PFSK-1 (cell line): ENCODE measurements around the gene ZGPAT.

ENCODE experiments used
- FOXP2 ChIP-seq: optimal IDR thresholded peaks from 2 replicates; pipeline ENCODE3; 2011; ENCODE audit warnings: borderline replicate concordance, control low read depth, inconsistent platforms; ENCODE audit not compliant: insufficient read depth; ENCODE audit errors: extremely low read length, extremely low read depth
- POLR2AphosphoS5 ChIP-seq: IDR thresholded peaks from 2 replicates; pipeline ENCODE4 v1.6.1; 2012; ENCODE audit warnings: low read depth, mild to moderate bottlenecking, control low read depth, low read length, moderate library complexity
- SIN3A ChIP-seq: IDR thresholded peaks from 2 replicates; pipeline ENCODE4 v1.6.1; 2012; ENCODE audit warnings: mild to moderate bottlenecking, low read length, moderate library complexity, borderline replicate concordance; ENCODE audit not compliant: insufficient read depth
- TAF1 ChIP-seq: IDR thresholded peaks from 2 replicates; pipeline ENCODE4 v1.6.1; 2012; ENCODE audit warnings: low read length, control low read depth, borderline replicate concordance; ENCODE audit not compliant: insufficient read depth

GRCh38 chr20:63778034-63778752 lies 70.4 kb downstream of the ZGPAT start:
- TF ChIP-seq TAF1 (no peak), SIN3A (no peak), POLR2AphosphoS5 (no peak), FOXP2 (no peak)
